ENCODE data around the gene SLC18A3.

Gene SLC18A3

DNA sequence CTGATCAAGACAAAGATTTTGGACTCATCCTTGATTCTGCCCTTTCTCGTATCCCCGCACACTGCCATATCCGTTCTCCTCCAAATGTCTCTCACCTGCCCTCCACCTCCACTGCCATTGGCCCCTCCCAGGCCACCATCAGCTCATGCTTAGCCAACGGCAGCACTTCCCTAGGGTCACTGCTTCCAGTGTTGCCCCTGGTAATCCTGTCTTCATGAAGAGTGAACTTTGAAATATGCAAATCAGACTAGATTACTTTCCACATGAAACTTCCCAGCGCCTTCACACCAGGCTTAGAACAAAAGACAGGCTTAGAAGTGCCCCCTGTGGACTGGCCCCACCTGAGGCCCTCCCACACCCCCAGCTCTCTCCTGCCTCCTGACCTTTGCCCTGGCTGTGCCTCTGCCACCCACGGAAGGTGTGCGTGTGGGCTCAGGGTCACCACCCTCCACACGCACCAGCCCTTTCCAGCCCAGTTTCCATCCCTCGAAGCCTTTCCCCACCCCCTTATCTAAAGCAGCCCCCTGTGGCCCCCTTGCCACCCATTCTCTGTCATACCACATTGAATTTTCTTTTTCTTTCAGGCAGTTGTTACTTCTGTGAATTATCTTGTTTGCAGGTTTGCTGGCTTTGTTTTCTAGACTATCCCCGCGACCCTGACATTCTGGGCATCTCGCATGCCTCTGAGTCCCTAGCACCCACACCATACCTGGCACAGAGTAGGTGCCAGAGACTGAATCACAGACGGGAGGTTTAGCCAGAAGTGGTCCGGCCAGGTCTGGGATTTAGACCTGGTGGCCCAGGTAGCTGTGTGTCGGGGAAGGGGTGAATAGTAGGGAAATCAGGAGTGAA is 42.5 kb downstream of the SLC18A3 start:
- no peak for DNase-seq

DNA sequence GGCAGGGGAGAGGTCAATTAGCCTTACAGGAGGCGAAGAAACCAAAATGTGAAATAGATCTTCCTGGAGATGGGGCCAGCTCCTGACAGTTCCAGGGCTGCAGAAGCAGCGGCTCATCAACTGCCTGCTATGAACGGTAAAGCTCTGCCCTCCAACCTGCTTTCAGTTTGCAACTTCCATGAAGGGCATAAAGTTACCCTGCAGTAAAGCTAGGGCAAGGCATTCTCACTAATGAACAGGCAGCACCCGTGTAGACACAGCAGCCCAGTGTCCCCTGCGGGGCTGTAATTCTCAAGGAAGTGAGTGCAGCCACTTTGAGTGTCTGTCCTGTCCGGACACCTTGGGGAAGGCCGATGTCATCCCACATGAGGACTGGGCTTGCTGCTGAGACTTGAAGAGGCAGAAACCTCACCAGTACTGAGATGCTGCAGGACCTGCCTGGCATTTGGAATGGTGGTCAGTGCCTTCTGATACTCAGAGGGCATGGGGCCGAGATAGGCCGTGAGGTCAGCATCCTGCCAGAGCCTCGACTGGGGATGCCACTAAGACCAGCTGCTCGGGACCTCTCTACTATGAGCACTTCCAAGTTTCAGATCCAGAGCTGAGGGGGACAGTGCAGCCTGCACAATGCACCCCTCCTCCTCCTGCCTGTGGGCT is 43.3 kb downstream of the SLC18A3 start:
- no peak for DNase-seq

DNA sequence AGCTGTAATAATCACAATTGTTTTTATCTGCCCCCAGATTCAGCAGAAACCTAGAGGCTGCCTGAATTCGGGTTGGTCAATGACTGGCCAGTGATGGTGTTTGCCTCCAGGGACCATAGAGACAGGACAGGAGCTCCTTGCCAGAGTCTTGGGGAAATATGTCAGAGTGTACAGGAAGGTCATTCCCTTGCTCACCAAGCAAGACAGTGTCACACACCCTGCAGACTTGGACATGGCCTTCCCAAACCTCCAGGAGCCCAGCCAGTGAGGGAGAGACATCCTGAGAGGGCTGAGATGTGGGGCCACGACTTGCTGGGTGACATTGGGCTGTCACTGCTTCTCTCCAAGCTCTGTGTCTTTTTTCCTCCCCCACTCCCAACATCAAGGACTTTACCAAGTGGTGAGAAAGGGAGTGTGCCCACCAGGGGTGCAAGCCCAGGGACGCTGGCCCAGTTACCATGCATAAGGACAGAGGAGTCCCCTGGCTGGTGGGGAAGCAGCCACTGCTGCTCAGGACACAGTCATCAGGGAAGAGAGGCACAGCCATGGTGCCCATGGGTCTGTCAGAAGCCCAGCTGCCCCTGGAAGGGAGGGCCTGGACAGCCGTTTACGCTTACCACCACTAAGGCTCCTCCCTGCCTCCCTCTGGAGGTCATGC is 44.1 kb downstream of the SLC18A3 start:
- DNase-seq: no peak

DNA sequence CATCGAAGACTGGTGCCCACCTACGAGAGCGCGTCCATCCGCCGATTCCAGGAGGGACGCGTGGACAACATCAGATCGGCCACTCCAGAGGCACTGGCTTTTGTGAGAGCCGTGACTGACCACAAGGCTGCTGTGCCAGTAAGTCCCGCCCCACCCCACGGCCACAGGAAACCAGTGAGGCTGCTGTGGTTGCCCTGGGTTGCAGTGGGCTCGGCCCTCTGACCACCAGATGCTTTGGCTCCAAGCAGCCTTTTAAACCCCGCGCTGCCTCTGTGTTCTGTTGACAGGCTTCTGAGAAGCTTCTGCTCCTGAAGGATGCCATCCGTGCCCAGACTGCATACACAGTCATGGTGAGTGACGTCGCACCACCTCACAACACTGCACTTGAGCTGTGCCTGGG is 45.0 kb downstream of the SLC18A3 start:
- DNase-seq: no peak

DNA sequence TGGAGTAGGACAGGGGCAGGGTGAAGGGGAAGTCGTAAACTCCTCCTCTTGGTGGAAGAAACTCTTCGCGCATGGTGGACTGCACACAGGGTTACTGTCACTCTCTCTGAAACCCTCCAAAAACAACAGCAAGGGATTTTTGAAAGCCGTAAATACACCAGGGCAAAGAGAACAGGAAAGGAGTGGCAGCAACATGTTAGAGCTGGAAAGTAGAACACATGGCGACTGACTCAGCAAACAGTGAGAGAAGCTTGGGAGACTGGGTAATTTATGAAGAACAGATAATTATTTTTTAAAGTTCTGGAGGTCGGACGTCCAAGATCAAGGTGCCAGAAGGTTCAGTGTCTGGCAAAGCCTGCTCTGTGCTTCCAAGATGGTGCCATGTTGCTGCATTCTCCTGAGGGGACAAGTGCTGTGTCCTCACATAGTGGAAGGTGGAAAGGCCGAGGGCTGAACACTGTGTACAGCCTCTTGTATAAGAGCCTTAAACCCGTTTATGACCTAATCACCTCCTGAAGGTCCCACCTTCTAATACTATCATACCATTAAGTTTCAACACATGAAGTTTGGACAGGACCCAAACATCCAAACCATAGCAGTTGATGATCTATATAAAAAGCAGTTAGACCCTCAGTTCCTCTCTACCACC is 46.9 kb downstream of the SLC18A3 start:
- no peak for DNase-seq

DNA sequence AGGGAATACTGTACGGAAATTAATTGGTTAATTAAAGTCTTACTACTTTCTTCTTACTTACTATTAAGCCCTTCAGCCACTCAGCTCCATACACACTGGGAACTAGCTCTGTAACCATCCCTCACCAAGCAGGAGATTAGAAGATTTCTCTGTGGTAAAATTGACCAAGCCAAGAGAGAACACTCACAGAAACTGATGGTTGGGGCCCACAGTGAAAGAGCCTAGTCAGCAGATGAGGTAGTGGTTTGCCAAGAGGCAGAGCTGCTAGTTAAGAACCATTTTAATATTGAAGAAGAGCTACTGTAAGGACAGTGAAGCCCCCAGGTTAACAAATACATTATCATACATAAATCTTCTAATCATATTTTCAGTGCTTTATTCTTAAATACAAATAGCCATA is 47.5 kb downstream of the SLC18A3 start:
- no peak for DNase-seq

DNA sequence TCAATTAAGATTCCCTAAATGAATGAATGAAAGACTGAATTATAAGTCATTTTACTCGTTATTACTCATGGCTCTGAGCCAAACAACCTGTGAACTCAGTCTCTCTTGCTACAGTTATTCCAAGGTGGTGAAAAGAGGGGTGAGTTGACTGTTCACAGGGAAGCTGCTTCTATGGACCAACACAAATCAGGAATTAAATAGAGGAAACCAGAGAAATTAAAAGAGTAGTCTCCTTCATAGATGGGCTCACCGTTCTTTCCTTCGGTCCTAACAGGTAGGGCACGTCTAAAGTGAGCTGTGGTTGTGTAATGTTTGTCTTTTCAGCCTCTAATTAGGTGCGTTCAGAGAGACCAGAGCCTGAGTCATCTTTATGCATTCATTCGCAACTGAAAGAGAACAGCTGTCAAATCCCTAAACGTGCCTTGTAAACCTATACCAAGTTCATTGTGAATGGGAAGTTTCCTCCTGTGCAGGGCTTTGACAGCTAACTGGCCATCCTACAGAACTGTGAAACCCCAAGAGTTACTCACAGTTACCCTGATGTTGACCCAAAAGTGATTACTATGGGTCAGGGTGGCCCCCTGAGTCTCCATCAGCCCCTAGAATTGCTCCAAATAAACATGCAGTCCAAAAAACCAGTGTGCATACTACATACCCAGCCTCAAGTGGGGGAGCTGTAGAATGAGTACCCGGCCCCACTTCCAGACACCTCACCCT is 51.2 kb downstream of the SLC18A3 start:
- DNase-seq: no peak

Measured in effector CD4-positive, alpha-beta T cell (primary cell).